CD4-positive, CD25-positive, alpha-beta regulatory T cell (primary cell): ENCODE data around the gene TAF1L. TPM values are rescaled to one million over a fixed set of nuclear protein-coding genes. Genes with fewer than 3 reads are reported as not detected.
"Not testable (repeated sequence)": the region's sequence is repeated elsewhere in the genome, so short reads cannot be mapped to it uniquely, and the experiment has no call there.

Experiments used
- ATAC-seq, 2 donors: fragments of 150-1000 bp; cut with Tn5 transposase; one replicate each; pipeline ENCODE4 v1.10.0; 2021; ENCODE audit warnings: low read depth in 2 of 2, moderate number of reproducible peaks in 2 of 2, moderate library complexity in 1 of 2
- DNase-seq, 3 donors: peaks; one replicate each; pipeline versions ENCODE4 v3.0.0 to v3.0.0-alpha.2; 2012 to 2022; ENCODE audit warnings: mixed read lengths in 1 of 3
- H3K27ac ChIP-seq: one replicate; pipeline ENCODE4 v1.7.0; 2013; ENCODE audit warnings: mild to moderate bottlenecking, low read length; ENCODE audit not compliant: insufficient read depth, poor library complexity, severe bottlenecking
- H3K27me3 ChIP-seq: one replicate; pipeline ENCODE4 v1.7.0; 2013; ENCODE audit warnings: low read length; ENCODE audit not compliant: control insufficient read depth, insufficient read depth
- H3K36me3 ChIP-seq: one replicate; pipeline ENCODE4 v1.7.0; 2013; ENCODE audit warnings: mild to moderate bottlenecking, low read length, moderate library complexity; ENCODE audit not compliant: control insufficient read depth, insufficient read depth
- H3K4me1 ChIP-seq: 2 replicates; pipeline ENCODE4 v1.7.0; 2013; ENCODE audit warnings: mild to moderate bottlenecking, low read length; ENCODE audit not compliant: insufficient read depth, control insufficient read depth, poor library complexity, severe bottlenecking
- H3K4me3 ChIP-seq: one replicate; pipeline ENCODE4 v1.7.0; 2013; ENCODE audit warnings: low read depth, mild to moderate bottlenecking, low read length, moderate library complexity
- H3K9me3 ChIP-seq, 2 experiments: 1 replicate in 1 of 2; 2 replicates in 1 of 2; pipeline ENCODE4 v1.7.0; 2013; ENCODE audit warnings: low read length in 2 of 2, mild to moderate bottlenecking in 1 of 2, moderate library complexity in 1 of 2; ENCODE audit not compliant: control insufficient read depth in 2 of 2
- H3K27ac Mint-ChIP-seq, 3 donors: one replicate each; pipeline ENCODE4 v1.8.0; 2020 to 2022; ENCODE audit warnings: mild to moderate bottlenecking in 3 of 3, mixed read lengths in 3 of 3, moderate library complexity in 2 of 3
- H3K27me3 Mint-ChIP-seq: one replicate; pipeline ENCODE4 v1.8.0; 2022; ENCODE audit warnings: mild to moderate bottlenecking, mixed read lengths
- H3K36me3 Mint-ChIP-seq: one replicate; pipeline ENCODE4 v1.8.0; 2020; ENCODE audit warnings: mixed read lengths
- H3K4me1 Mint-ChIP-seq, 4 donors: one replicate each; pipeline ENCODE4 v1.8.0; 2020 to 2022; ENCODE audit warnings: mixed read lengths in 4 of 4, mild to moderate bottlenecking in 1 of 4
- H3K4me3 Mint-ChIP-seq, 4 donors: one replicate each; pipeline ENCODE4 v1.8.0; 2020 to 2022; ENCODE audit warnings: mild to moderate bottlenecking in 4 of 4, mixed read lengths in 4 of 4, moderate library complexity in 3 of 4
- H3K9me3 Mint-ChIP-seq, 7 donors: one replicate each; pipeline ENCODE4 v1.8.0; 2020 to 2022; ENCODE audit warnings: mixed read lengths in 7 of 7, mild to moderate bottlenecking in 3 of 7, moderate library complexity in 2 of 7
- polyA plus RNA-seq, 4 donors: library from polyadenylated mRNA; unstranded; fragments of 300-500 nt; fragmentation: Illumina TruSeq; gene quantifications; one replicate each; pipeline ENCODE4 v1.2.3, GENCODE V29; 2021
- total RNA-seq: library from RNA; stranded (reverse); gene quantifications from one replicate; pipeline ENCODE4 v1.2.3, GENCODE V29; 2022

Gene TAF1L
- total and polyA plus RNA-seq, 5 donors from 2014 or later, result not detected

DNA sequence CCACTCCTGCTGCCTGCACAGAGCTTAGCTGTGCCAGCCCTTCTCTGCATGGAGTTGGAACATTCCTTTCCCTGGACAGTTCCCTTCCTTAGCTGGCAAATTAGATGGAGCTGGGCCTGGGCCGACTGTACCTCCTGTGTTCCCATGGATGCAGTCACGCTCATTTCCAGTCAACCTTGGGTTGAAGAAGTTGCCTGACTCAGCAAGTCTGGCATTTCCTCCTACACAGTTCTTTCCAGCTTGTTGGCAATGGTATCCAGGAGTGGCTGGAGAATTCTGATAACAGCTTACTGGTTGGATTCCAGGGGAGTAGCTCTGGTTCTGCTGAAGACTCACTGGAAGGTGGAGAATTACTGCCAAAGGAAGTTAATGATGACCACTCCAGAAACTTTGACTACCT, 9.2 kb upstream of the TAF1L start:
- DNase-seq, result no peak
- no peaks in the 10 kb centered on the region for H3K36me3 ChIP-seq
- no peak overlapping the region for H3K4me3 ChIP-seq
- H3K4me1 ChIP-seq, result no peaks in the 10 kb centered on the region
- Mint-ChIP-seq H3K9me3 (peaks cover 0 to 4% (median 0%) of the 10 kb centered on the region in 7 donors), H3K4me1 (no peaks in the 10 kb centered on the region), H3K27ac (no peak overlapping the region), H3K36me3 (no peaks in the 10 kb centered on the region), H3K27me3 (peaks cover 19% of the 10 kb centered on the region), H3K4me3 (no peak overlapping the region)
- H3K27ac ChIP-seq, result no peak overlapping the region
- no peaks in the 10 kb centered on the region for H3K9me3 ChIP-seq
- no peak for ATAC-seq
- no peaks in the 10 kb centered on the region for H3K27me3 ChIP-seq

- not testable (repeated sequence) for H3K36me3 ChIP-seq, H3K9me3 ChIP-seq, H3K4me3 ChIP-seq, DNase-seq, H3K4me1 Mint-ChIP-seq, H3K9me3 Mint-ChIP-seq, H3K27me3 ChIP-seq, H3K36me3 Mint-ChIP-seq, H3K4me3 Mint-ChIP-seq, H3K27ac Mint-ChIP-seq, H3K4me1 ChIP-seq, ATAC-seq, H3K27ac ChIP-seq, H3K27me3 Mint-ChIP-seq
These were observed 2.3 kb downstream of the TAF1L start for GRCh38 chr9:32633151-32633550.

- no peak overlapping the region for H3K4me3 Mint-ChIP-seq
- H3K9me3 Mint-ChIP-seq, result peaks cover 0 to 4% (median 0%) of the 10 kb centered on the region in 7 donors
- no peak overlapping the region for H3K27ac ChIP-seq
- H3K36me3 Mint-ChIP-seq, result no peaks in the 10 kb centered on the region
- no peak overlapping the region for H3K4me3 ChIP-seq
- peaks cover 5% of the 10 kb centered on the region for H3K27me3 Mint-ChIP-seq
- no peaks in the 10 kb centered on the region for H3K36me3 ChIP-seq
- no peak overlapping the region for H3K27ac Mint-ChIP-seq
- ATAC-seq (no peak), DNase-seq (no peak)
- no peaks in the 10 kb centered on the region for H3K4me1 ChIP-seq
- no peaks in the 10 kb centered on the region for H3K9me3 ChIP-seq
- H3K4me1 Mint-ChIP-seq, result no peaks in the 10 kb centered on the region
- H3K27me3 ChIP-seq, result peaks cover 5% of the 10 kb centered on the region
These were observed 3.5 kb downstream of the TAF1L start for GRCh38 chr9:32631991-32632390.

DNA sequence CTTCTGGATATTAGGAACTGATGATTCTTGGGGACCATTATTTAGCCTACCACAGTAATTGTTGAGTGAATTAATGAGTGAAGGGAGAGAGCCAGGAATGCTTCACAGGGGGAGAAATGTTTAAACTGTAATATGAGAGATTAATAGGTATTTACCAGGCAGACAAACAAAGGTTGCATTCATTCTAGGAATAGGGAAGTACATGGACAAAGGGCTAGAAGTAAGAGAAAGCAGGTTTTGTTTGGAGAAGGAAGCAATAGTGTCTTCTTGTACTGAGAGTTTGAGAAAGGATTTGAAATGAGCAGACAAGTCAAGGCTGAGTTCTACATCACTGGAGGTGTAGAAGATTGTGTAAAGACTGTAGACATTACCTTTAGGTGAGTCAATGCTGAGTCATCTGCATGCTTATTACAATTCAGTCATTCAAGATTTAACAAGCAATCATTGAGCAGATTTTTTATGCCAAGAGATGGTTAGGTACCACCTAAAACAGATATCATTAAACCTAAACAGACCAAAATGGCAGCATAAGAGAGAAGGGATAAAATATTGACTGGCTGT, 8.0 kb downstream of the TAF1L start:
- DNase-seq (no peak), ATAC-seq (no peak)
- no peaks in the 10 kb centered on the region for H3K9me3 ChIP-seq
- H3K36me3 ChIP-seq, result no peaks in the 10 kb centered on the region
- H3K27ac ChIP-seq, result no peak overlapping the region
- Mint-ChIP-seq H3K4me3 (no peak overlapping the region), H3K27ac (no peak overlapping the region), H3K9me3 (peaks cover 0 to 2% (median 0%) of the 10 kb centered on the region in 7 donors), H3K4me1 (no peaks in the 10 kb centered on the region), H3K27me3 (peaks cover 5% of the 10 kb centered on the region), H3K36me3 (no peaks in the 10 kb centered on the region)
- peaks cover 5% of the 10 kb centered on the region for H3K27me3 ChIP-seq
- no peak overlapping the region for H3K4me3 ChIP-seq
- no peaks in the 10 kb centered on the region for H3K4me1 ChIP-seq

DNA sequence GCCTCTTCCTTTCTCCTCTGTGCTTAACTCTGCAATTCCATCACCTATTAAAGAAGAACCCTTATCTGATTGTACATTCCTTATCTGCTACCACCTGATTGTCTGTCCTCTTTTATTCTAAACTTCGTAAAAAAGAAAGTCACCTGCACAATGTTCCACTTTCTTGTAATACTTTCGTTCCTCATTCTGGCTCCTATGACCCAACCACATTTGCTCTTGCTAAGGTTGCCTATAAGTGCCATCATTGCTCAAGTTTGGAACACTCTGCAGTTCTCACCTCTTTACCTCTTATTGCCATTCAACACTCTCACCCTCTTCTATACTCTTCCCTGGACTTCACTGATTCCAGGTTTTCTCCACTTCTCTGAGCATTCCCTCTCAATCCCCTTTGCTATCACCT, 10.1 kb downstream of the TAF1L start:
- Mint-ChIP-seq H3K9me3 (peaks cover 0 to 2% (median 0%) of the 10 kb centered on the region in 7 donors), H3K36me3 (no peaks in the 10 kb centered on the region), H3K27me3 (peaks cover 5% of the 10 kb centered on the region), H3K27ac (no peak overlapping the region), H3K4me1 (no peaks in the 10 kb centered on the region), H3K4me3 (no peak overlapping the region)
- Histone ChIP-seq H3K27ac (no peak overlapping the region), H3K4me3 (no peak overlapping the region), H3K27me3 (peaks cover 5% of the 10 kb centered on the region), H3K4me1 (no peaks in the 10 kb centered on the region), H3K36me3 (no peaks in the 10 kb centered on the region), H3K9me3 (no peaks in the 10 kb centered on the region)
- ATAC-seq, result no peak
- DNase-seq, result no peak

DNA sequence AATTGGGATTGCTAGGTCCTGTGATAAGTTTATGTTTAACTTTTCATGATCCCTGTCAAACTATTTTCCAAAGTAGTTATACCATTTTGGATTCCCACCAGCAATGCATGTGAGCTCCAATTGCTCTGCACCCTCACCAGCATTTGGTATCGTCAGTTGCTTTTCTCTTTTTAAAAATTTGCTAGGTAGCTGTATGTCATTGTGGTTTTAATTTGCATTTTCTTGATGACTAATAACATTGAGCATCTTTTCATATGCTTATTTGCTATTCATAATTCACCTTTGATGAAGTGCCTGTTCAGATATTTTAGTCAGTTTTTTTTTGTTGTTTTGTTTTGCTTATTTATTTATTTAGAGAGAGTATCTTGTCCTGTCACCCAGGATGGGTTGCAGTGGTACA, 12.5 kb downstream of the TAF1L start:
- no peak overlapping the region for H3K4me3 ChIP-seq
- Mint-ChIP-seq H3K27me3 (peaks cover 5% of the 10 kb centered on the region), H3K9me3 (peaks cover 0 to 2% (median 0%) of the 10 kb centered on the region in 7 donors), H3K27ac (no peak overlapping the region), H3K4me1 (no peaks in the 10 kb centered on the region), H3K36me3 (no peaks in the 10 kb centered on the region), H3K4me3 (no peak overlapping the region)
- H3K27ac ChIP-seq, result no peak overlapping the region
- no peaks in the 10 kb centered on the region for H3K36me3 ChIP-seq
- peaks cover 5% of the 10 kb centered on the region for H3K27me3 ChIP-seq
- H3K9me3 ChIP-seq, result no peaks in the 10 kb centered on the region
- no peak for ATAC-seq
- no peaks in the 10 kb centered on the region for H3K4me1 ChIP-seq
- no peak for DNase-seq

GRCh38 chr9:32618261-32618660, 17.2 kb downstream of the TAF1L start:
- H3K9me3 ChIP-seq, result no peaks in the 10 kb centered on the region
- H3K4me1 ChIP-seq, result no peaks in the 10 kb centered on the region
- DNase-seq (no peak), ATAC-seq (no peak)
- Mint-ChIP-seq H3K4me1 (no peaks in the 10 kb centered on the region), H3K27me3 (peaks cover 10% of the 10 kb centered on the region), H3K4me3 (no peak overlapping the region), H3K27ac (no peak overlapping the region), H3K36me3 (no peaks in the 10 kb centered on the region), H3K9me3 (peaks cover 0 to 3% (median 0%) of the 10 kb centered on the region in 7 donors)
- H3K36me3 ChIP-seq, result no peaks in the 10 kb centered on the region
- no peak overlapping the region for H3K4me3 ChIP-seq
- H3K27ac ChIP-seq, result no peak overlapping the region
- peaks cover 3% of the 10 kb centered on the region for H3K27me3 ChIP-seq

- ATAC-seq, result no peak
- H3K4me3 Mint-ChIP-seq, result no peak overlapping the region
These were observed 28.7 kb downstream of the TAF1L start for GRCh38 chr9:32606811-32607210.

More at GRCh38 chr9:32606811-32607210, 28.7 kb downstream of the TAF1L start:
- Histone ChIP-seq H3K27me3 (no peaks in the 10 kb centered on the region), H3K4me1 (no peaks in the 10 kb centered on the region), H3K27ac (no peak overlapping the region), H3K9me3 (peaks cover 1 to 6% of the 10 kb centered on the region in 2 experiments), H3K4me3 (no peak overlapping the region), H3K36me3 (no peaks in the 10 kb centered on the region)
- H3K36me3 Mint-ChIP-seq, result no peaks in the 10 kb centered on the region
- no peak overlapping the region for H3K27ac Mint-ChIP-seq
- peaks cover 6% of the 10 kb centered on the region for H3K27me3 Mint-ChIP-seq
- no peak for DNase-seq
- H3K9me3 Mint-ChIP-seq, result peaks cover 0 to 9% (median 1%) of the 10 kb centered on the region in 7 donors
- H3K4me1 Mint-ChIP-seq, result no peaks in the 10 kb centered on the region
